SU-DHL-6 (cell line): ENCODE data around the gene ALPK1.

Source experiments
- H2AFZ ChIP-seq: fragments of 200-600 bp; sonication (generic); 2 replicates; pipeline ENCODE4 v1.6.1; 2014; ENCODE audit warnings: low read depth, mild to moderate bottlenecking, moderate library complexity, mixed read lengths, antibody characterized with exemption, low read length; ENCODE audit not compliant: severe bottlenecking
- H3F3A ChIP-seq: fragments of 200-600 bp; shearing (Covaris generic); 2 replicates; pipeline ENCODE4 v1.6.0; 2016; ENCODE audit warnings: antibody characterized with exemption, mild to moderate bottlenecking; ENCODE audit not compliant: insufficient read depth
- H3K27ac ChIP-seq: fragments of 200-600 bp; sonication (generic); 2 replicates; pipeline ENCODE4 v1.5.1; 2016; ENCODE audit warnings: low read depth, mild to moderate bottlenecking, low read length, moderate library complexity, mixed read lengths
- H3K27me3 ChIP-seq: fragments of 200-600 bp; sonication (generic), shearing (Covaris generic); 2 replicates; pipeline ENCODE4 v1.6.0; 2014; ENCODE audit warnings: mild to moderate bottlenecking, low read length
- H3K36me3 ChIP-seq: fragments of 200-600 bp; sonication (generic); 2 replicates; pipeline ENCODE4 v1.6.1; 2014; ENCODE audit warnings: mild to moderate bottlenecking, low read length, mixed read lengths
- H3K4me2 ChIP-seq: fragments of 300-600, 200-600 bp; shearing (Covaris generic), sonication (generic); 2 replicates; pipeline ENCODE4 v1.6.0; 2014; ENCODE audit warnings: low read length, low read depth, mild to moderate bottlenecking; ENCODE audit not compliant: poor library complexity, severe bottlenecking
- H3K4me3 ChIP-seq: fragments of 200-600 bp; sonication (generic); 2 replicates; pipeline ENCODE4 v1.5.1; 2014; ENCODE audit warnings: antibody characterized with exemption, low read length, mild to moderate bottlenecking, mixed read lengths; ENCODE audit not compliant: insufficient read depth, poor library complexity, severe bottlenecking
- H3K79me2 ChIP-seq: fragments of 200-600 bp; sonication (generic); 2 replicates; pipeline ENCODE4 v1.6.1; 2014; ENCODE audit warnings: mild to moderate bottlenecking, low read length, moderate library complexity; ENCODE audit not compliant: insufficient read depth
- H3K9ac ChIP-seq: fragments of 200-600 bp; sonication (generic); 2 replicates; pipeline ENCODE4 v1.7.0; 2014; ENCODE audit warnings: mild to moderate bottlenecking, low read length
- H3K9me2 ChIP-seq: fragments of 200-600 bp; sonication (generic); replicated peaks from 2 replicates; pipeline ENCODE4 v1.6.1; 2014; ENCODE audit warnings: low read length; ENCODE audit not compliant: insufficient read depth
- H3K9me3 ChIP-seq: fragments of 200-600 bp; sonication (generic); 2 replicates; pipeline ENCODE4 v1.6.1; 2014; ENCODE audit warnings: low read length, mixed read lengths; ENCODE audit not compliant: insufficient read depth
- H4K20me1 ChIP-seq: fragments of 200-600 bp; sonication (generic); 2 replicates; pipeline ENCODE4 v1.6.1; 2014; ENCODE audit warnings: low read depth, mild to moderate bottlenecking, antibody characterized with exemption, low read length, moderate library complexity, mixed read lengths
- EZH2phosphoT487 ChIP-seq: fragments of 200-600 bp; sonication (generic), shearing (Covaris generic); conservative IDR thresholded peaks from 2 replicates; pipeline ENCODE4 v1.6.1; 2018; ENCODE audit warnings: mild to moderate bottlenecking, antibody characterized with exemption, low read length, moderate library complexity, mixed read lengths
- TF ChIP-seq, protein P1 (sequence below): fragments of 200-600 bp; sonication (generic); IDR thresholded peaks from one replicate; pipeline ENCODE4 v1.5.1; 2017; ENCODE audit warnings: antibody characterized with exemption, mild to moderate bottlenecking, low read length, moderate library complexity; ENCODE audit not compliant: insufficient read depth, poor library complexity, severe bottlenecking

ALPK1 gene

DNA sequence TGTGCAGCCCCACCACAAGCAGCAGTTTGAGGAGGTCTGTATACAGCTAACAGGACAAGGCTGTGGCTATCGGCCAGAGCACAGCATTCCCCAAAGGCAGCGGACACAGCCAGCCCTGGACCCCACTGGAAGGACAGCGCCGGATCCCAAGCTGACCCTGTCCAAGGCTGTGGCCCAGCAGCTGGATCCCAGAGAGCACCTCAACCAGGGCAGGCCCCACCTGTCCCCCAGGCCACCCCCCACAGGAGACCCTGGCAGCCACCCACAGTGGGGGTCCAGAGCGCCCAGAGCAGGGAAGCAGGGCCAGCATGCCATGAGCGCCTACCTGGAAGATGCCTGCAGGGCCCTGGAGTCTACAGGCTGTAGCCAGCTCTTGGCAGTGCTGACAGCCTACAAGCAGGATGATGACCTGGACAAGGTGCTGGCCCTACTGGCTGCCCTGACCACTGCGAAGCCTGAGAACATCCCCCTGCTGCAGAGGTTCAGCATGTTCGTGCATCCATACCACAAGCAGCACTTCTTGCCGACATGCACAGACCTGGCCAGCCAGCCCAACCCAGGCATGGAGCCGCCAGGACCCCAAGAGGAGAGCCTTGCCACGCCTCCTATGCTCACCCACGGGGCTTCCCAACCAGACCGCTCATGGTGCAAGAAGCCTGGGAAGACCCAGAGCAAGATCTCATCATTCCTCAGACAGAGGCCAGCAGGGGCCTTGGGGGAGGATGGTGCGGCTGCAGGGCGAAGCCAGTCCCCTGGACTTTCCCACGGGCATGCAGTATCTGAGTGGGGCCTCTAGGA is 62.0 kb downstream of the ALPK1 start:
- Histone ChIP-seq H3K79me2 (no peaks in the 10 kb centered on the region), H3F3A (no peaks in the 10 kb centered on the region), H4K20me1 (no peaks in the 10 kb centered on the region), H3K9me2 (no peaks in the 10 kb centered on the region), H3K27me3 (no peaks in the 10 kb centered on the region), H3K27ac (no peak overlapping the region), H2AFZ (no peak overlapping the region), H3K4me3 (no peak overlapping the region), H3K9me3 (no peaks in the 10 kb centered on the region), H3K36me3 (no peaks in the 10 kb centered on the region), H3K9ac (no peak overlapping the region), H3K4me2 (no peak overlapping the region)
- no peak for TF ChIP-seq EZH2phosphoT487
- TF ChIP-seq, protein P1, sequence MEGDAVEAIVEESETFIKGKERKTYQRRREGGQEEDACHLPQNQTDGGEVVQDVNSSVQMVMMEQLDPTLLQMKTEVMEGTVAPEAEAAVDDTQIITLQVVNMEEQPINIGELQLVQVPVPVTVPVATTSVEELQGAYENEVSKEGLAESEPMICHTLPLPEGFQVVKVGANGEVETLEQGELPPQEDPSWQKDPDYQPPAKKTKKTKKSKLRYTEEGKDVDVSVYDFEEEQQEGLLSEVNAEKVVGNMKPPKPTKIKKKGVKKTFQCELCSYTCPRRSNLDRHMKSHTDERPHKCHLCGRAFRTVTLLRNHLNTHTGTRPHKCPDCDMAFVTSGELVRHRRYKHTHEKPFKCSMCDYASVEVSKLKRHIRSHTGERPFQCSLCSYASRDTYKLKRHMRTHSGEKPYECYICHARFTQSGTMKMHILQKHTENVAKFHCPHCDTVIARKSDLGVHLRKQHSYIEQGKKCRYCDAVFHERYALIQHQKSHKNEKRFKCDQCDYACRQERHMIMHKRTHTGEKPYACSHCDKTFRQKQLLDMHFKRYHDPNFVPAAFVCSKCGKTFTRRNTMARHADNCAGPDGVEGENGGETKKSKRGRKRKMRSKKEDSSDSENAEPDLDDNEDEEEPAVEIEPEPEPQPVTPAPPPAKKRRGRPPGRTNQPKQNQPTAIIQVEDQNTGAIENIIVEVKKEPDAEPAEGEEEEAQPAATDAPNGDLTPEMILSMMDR: no peak

DNA sequence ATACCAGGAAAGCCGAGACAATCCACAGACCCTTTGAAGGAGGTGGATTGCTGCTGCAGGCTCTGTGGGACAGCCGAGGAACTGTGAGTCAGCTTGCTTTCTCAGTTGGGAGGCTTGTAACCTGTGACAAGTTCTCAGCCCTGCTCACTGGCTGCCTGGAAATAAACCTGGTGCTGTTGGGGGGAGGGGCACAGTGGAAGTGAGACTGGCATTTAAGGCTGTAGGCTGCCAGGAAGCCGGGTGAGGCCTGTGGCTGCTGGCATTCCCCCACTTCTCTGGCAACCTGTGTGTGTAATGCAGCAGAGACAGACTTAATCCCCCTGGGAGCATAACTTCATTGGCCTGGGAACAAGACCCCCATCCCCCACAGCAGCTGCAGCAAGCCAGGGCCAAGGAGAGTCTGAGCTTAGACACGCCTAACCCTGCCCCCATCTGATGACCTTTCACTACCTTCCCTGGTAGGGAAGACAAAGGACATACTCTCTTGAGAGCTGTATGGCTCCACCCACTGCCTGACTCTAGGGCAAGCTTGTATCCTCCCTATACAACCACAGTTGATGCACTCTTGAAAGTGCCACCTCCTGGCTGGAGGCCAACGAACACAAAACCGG is 64.1 kb downstream of the ALPK1 start:
- H3F3A ChIP-seq: no peaks in the 10 kb centered on the region
- H4K20me1 ChIP-seq: no peaks in the 10 kb centered on the region
- no peaks in the 10 kb centered on the region for H3K36me3 ChIP-seq
- H3K27ac ChIP-seq: no peak overlapping the region
- no peak overlapping the region for H3K9ac ChIP-seq
- no peaks in the 10 kb centered on the region for H3K27me3 ChIP-seq
- H3K4me3 ChIP-seq: no peak overlapping the region
- TF ChIP-seq, protein P1: no peak
- no peak for TF ChIP-seq EZH2phosphoT487
- no peaks in the 10 kb centered on the region for H3K79me2 ChIP-seq
- H2AFZ ChIP-seq: no peak overlapping the region
- no peaks in the 10 kb centered on the region for H3K9me2 ChIP-seq
- no peak overlapping the region for H3K4me2 ChIP-seq
- no peaks in the 10 kb centered on the region for H3K9me3 ChIP-seq

DNA sequence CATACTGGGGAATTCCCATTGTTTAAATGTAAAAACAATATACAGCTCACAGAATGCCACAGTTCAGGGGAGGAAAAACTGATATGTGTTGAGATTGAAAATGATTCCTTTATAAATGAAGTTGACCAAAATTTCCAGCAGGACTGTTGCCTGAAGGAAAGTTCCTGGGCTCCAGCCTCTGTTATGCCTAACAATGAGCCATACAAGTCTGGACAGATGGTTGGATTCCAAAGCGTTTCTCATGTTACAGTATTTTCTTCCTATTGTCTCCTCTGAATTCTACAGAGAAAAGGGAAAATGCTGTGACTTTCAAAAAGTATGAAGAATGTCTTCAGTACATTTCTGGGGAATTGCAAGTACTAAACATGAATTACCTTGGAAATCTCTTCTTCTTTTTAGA is 73.3 kb downstream of the ALPK1 start:
- no peaks in the 10 kb centered on the region for H3K36me3 ChIP-seq

More for the DNA sequence above, 73.3 kb downstream of the ALPK1 start:
- TF ChIP-seq, protein P1: no peak
- Histone ChIP-seq H3K4me3 (no peak overlapping the region), H3K4me2 (no peak overlapping the region), H3K27ac (no peak overlapping the region), H2AFZ (no peak overlapping the region), H3K9me2 (no peaks in the 10 kb centered on the region), H3K9me3 (no peaks in the 10 kb centered on the region), H3K79me2 (no peaks in the 10 kb centered on the region), H4K20me1 (no peaks in the 10 kb centered on the region), H3K27me3 (no peaks in the 10 kb centered on the region), H3F3A (no peaks in the 10 kb centered on the region), H3K9ac (no peak overlapping the region)
